ENCODE measurements around the gene SMC5. TPM values are rescaled to one million over a fixed set of nuclear protein-coding genes. Genes with fewer than 3 reads are reported as not detected.

The SMC5 gene
- total RNA-seq, 1 experiment from 2014 or later: 42.8 TPM

GRCh38 chr9:70367305-70367930 lies 108.6 kb downstream of the SMC5 start:
- H3K27me3 ChIP-seq (ENCODE audit: low read length): no peaks in the 10 kb centered on the region
- H3K36me3 ChIP-seq (ENCODE audit: insufficient read depth, low read length): 0 out of 2 replicates have a peak, but pooled peaks cover 2% of the 10 kb centered on the region
- no peak overlapping the region for H3K27ac ChIP-seq (ENCODE audit: low read length)
- H3K79me2 ChIP-seq (ENCODE audit: low read length): no peaks in the 10 kb centered on the region
- no peak overlapping the region for H3K4me3 ChIP-seq (ENCODE audit: low read length)
- DNase-seq: no peak
- H2AFZ ChIP-seq (ENCODE audit: low read length): no peak overlapping the region
- no peaks in the 10 kb centered on the region for H3K9me2 ChIP-seq (replicated peaks; ENCODE audit: insufficient read depth, low read length)
- no peaks in the 10 kb centered on the region for H4K20me1 ChIP-seq (ENCODE audit: insufficient read depth, low read depth, low read length)
- H3K9me3 ChIP-seq (ENCODE audit: low read length): no peaks in the 10 kb centered on the region
- no peaks in the 10 kb centered on the region for H3K4me1 ChIP-seq (ENCODE audit: low read length)
- H3K4me2 ChIP-seq (ENCODE audit: low read depth, low read length, poor library complexity, severe bottlenecking): no peak overlapping the region
- H3K9ac ChIP-seq (ENCODE audit: low read length): no peak overlapping the region

- no peaks in the 10 kb centered on the region for H3K4me1 ChIP-seq (ENCODE audit: low read length)
- H3K79me2 ChIP-seq (ENCODE audit: low read length): no peaks in the 10 kb centered on the region
- DNase-seq: no peak
- no peak overlapping the region for H3K4me3 ChIP-seq (ENCODE audit: low read length)
- H3K4me2 ChIP-seq (ENCODE audit: low read depth, low read length, poor library complexity, severe bottlenecking): no peak overlapping the region
- no peak overlapping the region for H3K9ac ChIP-seq (ENCODE audit: low read length)
- H3K9me3 ChIP-seq (ENCODE audit: low read length): no peaks in the 10 kb centered on the region
- no peaks in the 10 kb centered on the region for H3K9me2 ChIP-seq (replicated peaks; ENCODE audit: insufficient read depth, low read length)
- H3K36me3 ChIP-seq (ENCODE audit: insufficient read depth, low read length): no peaks in the 10 kb centered on the region
- H3K27ac ChIP-seq (ENCODE audit: low read length): no peak overlapping the region
- no peaks in the 10 kb centered on the region for H4K20me1 ChIP-seq (ENCODE audit: insufficient read depth, low read depth, low read length)
- H3K27me3 ChIP-seq (ENCODE audit: low read length): no peaks in the 10 kb centered on the region
- H2AFZ ChIP-seq (ENCODE audit: low read length): no peak overlapping the region
These were observed 116.3 kb downstream of the SMC5 start for GRCh38 chr9:70374962-70375618.

GRCh38 chr9:70382046-70382708 lies 123.4 kb downstream of the SMC5 start:
- Histone ChIP-seq H2AFZ (ENCODE audit: low read length) (no peak overlapping the region), H3K36me3 (ENCODE audit: insufficient read depth, low read length) (no peaks in the 10 kb centered on the region), H3K79me2 (ENCODE audit: low read length) (no peaks in the 10 kb centered on the region), H3K9me3 (ENCODE audit: low read length) (no peaks in the 10 kb centered on the region), H3K4me3 (ENCODE audit: low read length) (no peak overlapping the region), H3K4me1 (ENCODE audit: low read length) (no peaks in the 10 kb centered on the region), H3K4me2 (ENCODE audit: low read depth, low read length, poor library complexity, severe bottlenecking) (no peak overlapping the region), H3K9ac (ENCODE audit: low read length) (no peak overlapping the region), H3K27me3 (ENCODE audit: low read length) (no peaks in the 10 kb centered on the region), H3K27ac (ENCODE audit: low read length) (no peak overlapping the region), H4K20me1 (ENCODE audit: insufficient read depth, low read depth, low read length) (no peaks in the 10 kb centered on the region), H3K9me2 (replicated peaks; ENCODE audit: insufficient read depth, low read length) (no peaks in the 10 kb centered on the region)
- DNase-seq: no peak

GRCh38 chr9:70382709-70383605 lies 124.2 kb downstream of the SMC5 start:
- no peak overlapping the region for H2AFZ ChIP-seq (ENCODE audit: low read length)
- H4K20me1 ChIP-seq (ENCODE audit: insufficient read depth, low read depth, low read length): no peaks in the 10 kb centered on the region
- H3K36me3 ChIP-seq (ENCODE audit: insufficient read depth, low read length): no peaks in the 10 kb centered on the region
- no peaks in the 10 kb centered on the region for H3K79me2 ChIP-seq (ENCODE audit: low read length)
- H3K27me3 ChIP-seq (ENCODE audit: low read length): no peaks in the 10 kb centered on the region
- no peak for DNase-seq
- H3K27ac ChIP-seq (ENCODE audit: low read length): no peak overlapping the region
- H3K4me3 ChIP-seq (ENCODE audit: low read length): no peak overlapping the region
- H3K9me3 ChIP-seq (ENCODE audit: low read length): no peaks in the 10 kb centered on the region
- no peaks in the 10 kb centered on the region for H3K9me2 ChIP-seq (replicated peaks; ENCODE audit: insufficient read depth, low read length)
- H3K4me1 ChIP-seq (ENCODE audit: low read length): no peaks in the 10 kb centered on the region
- no peak overlapping the region for H3K9ac ChIP-seq (ENCODE audit: low read length)
- no peak overlapping the region for H3K4me2 ChIP-seq (ENCODE audit: low read depth, low read length, poor library complexity, severe bottlenecking)

- Histone ChIP-seq H3K4me1 (ENCODE audit: low read length) (no peaks in the 10 kb centered on the region), H3K27ac (ENCODE audit: low read length) (no peak overlapping the region), H3K27me3 (ENCODE audit: low read length) (no peaks in the 10 kb centered on the region), H3K4me3 (ENCODE audit: low read length) (no peak overlapping the region), H3K4me2 (ENCODE audit: low read depth, low read length, poor library complexity, severe bottlenecking) (no peak overlapping the region), H3K9me3 (ENCODE audit: low read length) (no peaks in the 10 kb centered on the region), H3K36me3 (ENCODE audit: insufficient read depth, low read length) (no peaks in the 10 kb centered on the region), H3K79me2 (ENCODE audit: low read length) (no peaks in the 10 kb centered on the region), H3K9me2 (replicated peaks; ENCODE audit: insufficient read depth, low read length) (no peaks in the 10 kb centered on the region), H2AFZ (ENCODE audit: low read length) (no peak overlapping the region), H4K20me1 (ENCODE audit: insufficient read depth, low read depth, low read length) (no peaks in the 10 kb centered on the region), H3K9ac (ENCODE audit: low read length) (no peak overlapping the region)
- DNase-seq: no peak
These were observed 126.6 kb downstream of the SMC5 start for GRCh38 chr9:70385426-70385825.

- no peak for DNase-seq
- no peaks in the 10 kb centered on the region for H3K79me2 ChIP-seq (ENCODE audit: low read length)
- H3K4me1 ChIP-seq (ENCODE audit: low read length): no peaks in the 10 kb centered on the region
- no peaks in the 10 kb centered on the region for H3K9me3 ChIP-seq (ENCODE audit: low read length)
- no peak overlapping the region for H3K9ac ChIP-seq (ENCODE audit: low read length)
- H3K4me3 ChIP-seq (ENCODE audit: low read length): no peak overlapping the region
- no peak overlapping the region for H2AFZ ChIP-seq (ENCODE audit: low read length)
- H3K27me3 ChIP-seq (ENCODE audit: low read length): no peaks in the 10 kb centered on the region
- no peak overlapping the region for H3K27ac ChIP-seq (ENCODE audit: low read length)
- no peaks in the 10 kb centered on the region for H3K36me3 ChIP-seq (ENCODE audit: insufficient read depth, low read length)
- no peaks in the 10 kb centered on the region for H4K20me1 ChIP-seq (ENCODE audit: insufficient read depth, low read depth, low read length)
- no peak overlapping the region for H3K4me2 ChIP-seq (ENCODE audit: low read depth, low read length, poor library complexity, severe bottlenecking)
- H3K9me2 ChIP-seq (replicated peaks; ENCODE audit: insufficient read depth, low read length): no peaks in the 10 kb centered on the region
These were observed 128.9 kb downstream of the SMC5 start for GRCh38 chr9:70387663-70388062.

GRCh38 chr9:70389188-70389587 lies 130.4 kb downstream of the SMC5 start:
- Histone ChIP-seq H3K79me2 (ENCODE audit: low read length) (no peaks in the 10 kb centered on the region), H3K4me1 (ENCODE audit: low read length) (no peaks in the 10 kb centered on the region), H3K27me3 (ENCODE audit: low read length) (no peaks in the 10 kb centered on the region)

More at GRCh38 chr9:70389188-70389587, 130.4 kb downstream of the SMC5 start:
- Histone ChIP-seq H3K36me3 (ENCODE audit: insufficient read depth, low read length) (no peaks in the 10 kb centered on the region), H3K9me2 (replicated peaks; ENCODE audit: insufficient read depth, low read length) (no peaks in the 10 kb centered on the region), H3K4me2 (ENCODE audit: low read depth, low read length, poor library complexity, severe bottlenecking) (no peak overlapping the region), H3K4me3 (ENCODE audit: low read length) (no peak overlapping the region), H3K27ac (ENCODE audit: low read length) (no peak overlapping the region), H2AFZ (ENCODE audit: low read length) (no peak overlapping the region), H4K20me1 (ENCODE audit: insufficient read depth, low read depth, low read length) (no peaks in the 10 kb centered on the region), H3K9ac (ENCODE audit: low read length) (no peak overlapping the region), H3K9me3 (ENCODE audit: low read length) (no peaks in the 10 kb centered on the region)
- no peak for DNase-seq
